GM12864 (cell line): ENCODE results near the gene CORO2B.
"Not testable (repeated sequence)": the region's sequence is repeated elsewhere in the genome, so short reads cannot be mapped to it uniquely, and the experiment has no call there.

ENCODE experiments used
- DNase-seq: peaks from one replicate; pipeline ENCODE4 v3.0.0-alpha.2; 2011; ENCODE audit warnings: low read depth
- H3K4me3 ChIP-seq: 2 replicates; pipeline ENCODE4 v1.5.1; 2011; ENCODE audit warnings: mild to moderate bottlenecking, low read depth, low read length, control low read depth
- TF ChIP-seq, protein P1 (sequence below): IDR thresholded peaks from 2 replicates; pipeline ENCODE4 v1.5.1; 2011; ENCODE audit warnings: low read depth, mild to moderate bottlenecking, moderate library complexity, low read length, control low read depth, inconsistent platforms; ENCODE audit errors: missing control alignments

Gene CORO2B

DNA sequence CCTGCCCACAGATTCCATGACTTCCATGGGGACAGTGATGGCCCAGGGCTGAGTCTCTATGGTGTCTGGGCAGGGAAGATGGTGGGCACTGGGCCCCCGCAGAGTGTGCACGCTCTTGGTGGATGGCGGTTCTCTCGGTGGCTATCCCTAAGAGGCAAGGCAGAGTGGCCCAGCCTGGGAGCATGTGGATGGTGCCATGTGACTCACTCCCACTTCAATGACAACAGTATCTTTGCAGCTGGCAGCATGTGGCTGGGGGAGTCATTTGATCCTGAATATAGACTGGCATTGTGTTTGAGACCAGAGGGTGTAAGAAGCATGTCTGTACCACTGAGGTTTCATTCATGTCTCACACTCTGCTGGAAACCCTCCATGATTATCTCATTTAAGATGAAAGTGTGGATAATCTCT is 101.2 kb downstream of the CORO2B start:
- H3K4me3 ChIP-seq, result no peak overlapping the region
- no peak for DNase-seq
- TF ChIP-seq, protein P1, sequence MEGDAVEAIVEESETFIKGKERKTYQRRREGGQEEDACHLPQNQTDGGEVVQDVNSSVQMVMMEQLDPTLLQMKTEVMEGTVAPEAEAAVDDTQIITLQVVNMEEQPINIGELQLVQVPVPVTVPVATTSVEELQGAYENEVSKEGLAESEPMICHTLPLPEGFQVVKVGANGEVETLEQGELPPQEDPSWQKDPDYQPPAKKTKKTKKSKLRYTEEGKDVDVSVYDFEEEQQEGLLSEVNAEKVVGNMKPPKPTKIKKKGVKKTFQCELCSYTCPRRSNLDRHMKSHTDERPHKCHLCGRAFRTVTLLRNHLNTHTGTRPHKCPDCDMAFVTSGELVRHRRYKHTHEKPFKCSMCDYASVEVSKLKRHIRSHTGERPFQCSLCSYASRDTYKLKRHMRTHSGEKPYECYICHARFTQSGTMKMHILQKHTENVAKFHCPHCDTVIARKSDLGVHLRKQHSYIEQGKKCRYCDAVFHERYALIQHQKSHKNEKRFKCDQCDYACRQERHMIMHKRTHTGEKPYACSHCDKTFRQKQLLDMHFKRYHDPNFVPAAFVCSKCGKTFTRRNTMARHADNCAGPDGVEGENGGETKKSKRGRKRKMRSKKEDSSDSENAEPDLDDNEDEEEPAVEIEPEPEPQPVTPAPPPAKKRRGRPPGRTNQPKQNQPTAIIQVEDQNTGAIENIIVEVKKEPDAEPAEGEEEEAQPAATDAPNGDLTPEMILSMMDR, result no peak

DNA sequence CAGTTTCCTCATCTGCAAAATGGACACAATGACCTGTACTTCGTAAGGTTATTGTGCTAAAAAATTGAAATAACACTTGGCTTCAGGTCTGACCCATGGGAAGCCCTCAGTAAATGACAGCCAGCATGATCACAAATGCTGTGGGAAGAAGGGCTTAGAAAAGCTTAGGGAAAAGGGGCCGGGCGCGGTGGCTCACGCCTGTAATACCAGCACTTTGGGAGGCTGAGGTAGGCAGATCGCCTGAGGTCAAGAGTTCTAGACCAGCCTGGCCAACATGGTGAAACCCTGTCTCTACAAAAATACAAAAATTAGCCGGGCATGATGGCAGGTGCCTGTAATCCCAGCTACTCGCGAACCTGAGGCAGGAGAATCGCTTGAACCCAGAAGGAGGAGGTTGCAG is 102.0 kb downstream of the CORO2B start:
- DNase-seq, H3K4me3 ChIP-seq: not testable (repeated sequence)

DNA sequence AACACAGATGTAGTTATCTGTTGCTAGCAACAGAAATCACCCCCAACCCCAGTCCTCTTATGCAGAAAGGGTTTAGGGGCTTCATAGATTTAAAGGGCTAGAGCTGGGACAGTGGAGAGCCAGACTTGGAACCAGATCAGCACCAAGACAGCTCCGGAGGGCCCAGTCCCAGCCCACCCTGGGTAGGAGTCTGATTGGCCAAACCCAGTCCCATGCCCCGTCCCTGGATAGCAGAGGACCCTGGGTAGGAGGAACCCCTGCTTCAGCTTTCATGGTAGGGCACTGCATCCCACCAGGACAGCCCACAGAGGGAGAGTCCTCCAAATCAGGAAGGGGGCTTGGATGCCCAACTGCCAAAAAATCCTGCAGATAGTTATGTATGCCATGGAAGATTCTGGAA is 103.0 kb downstream of the CORO2B start:
- TF ChIP-seq, protein P1, result no peak
- DNase-seq, result no peak
- no peak overlapping the region for H3K4me3 ChIP-seq

DNA sequence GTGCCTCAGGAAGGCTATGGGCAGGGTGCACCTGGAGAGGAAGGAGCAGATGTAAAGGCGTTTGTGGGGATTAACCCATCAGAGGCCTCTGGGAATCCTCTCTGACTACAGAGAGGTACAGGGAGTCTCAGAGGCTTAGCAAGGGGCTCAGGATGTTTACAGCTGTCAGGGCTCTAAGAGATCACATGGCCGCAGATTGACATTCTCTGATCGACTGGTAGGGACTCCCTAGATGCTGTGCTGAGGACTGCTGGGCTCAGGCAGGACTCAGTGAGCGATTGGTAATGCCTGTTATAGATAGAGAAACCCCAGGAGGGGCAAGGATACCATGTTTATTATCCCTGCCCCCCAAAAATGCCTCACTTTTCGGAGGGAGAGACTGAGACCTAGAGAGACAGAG is 103.5 kb downstream of the CORO2B start:
- no peak for DNase-seq
- TF ChIP-seq, protein P1, result no peak
- H3K4me3 ChIP-seq, result no peak overlapping the region

DNA sequence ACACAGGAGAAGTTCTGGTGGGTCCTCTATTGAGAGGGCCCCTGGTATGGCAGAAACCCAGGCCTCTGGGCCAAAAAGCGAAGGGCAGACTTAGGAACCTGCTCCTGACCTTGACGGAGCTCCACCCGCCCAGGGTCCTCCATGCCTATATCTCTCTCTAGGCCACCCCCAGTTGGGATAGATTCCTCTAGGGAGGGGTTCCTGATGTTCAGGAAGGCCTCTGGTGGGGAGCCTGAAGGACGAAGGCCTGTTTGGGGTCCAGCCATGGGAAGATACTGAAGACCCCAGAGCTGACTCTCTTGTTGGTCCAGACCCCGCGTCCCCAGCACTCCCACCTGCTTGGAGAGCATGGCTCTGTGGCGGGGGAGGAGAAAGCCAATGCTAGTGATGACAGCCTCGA is 104.2 kb downstream of the CORO2B start:
- H3K4me3 ChIP-seq, result no peak overlapping the region
- no peak for DNase-seq
- TF ChIP-seq, protein P1, result no peak

DNA sequence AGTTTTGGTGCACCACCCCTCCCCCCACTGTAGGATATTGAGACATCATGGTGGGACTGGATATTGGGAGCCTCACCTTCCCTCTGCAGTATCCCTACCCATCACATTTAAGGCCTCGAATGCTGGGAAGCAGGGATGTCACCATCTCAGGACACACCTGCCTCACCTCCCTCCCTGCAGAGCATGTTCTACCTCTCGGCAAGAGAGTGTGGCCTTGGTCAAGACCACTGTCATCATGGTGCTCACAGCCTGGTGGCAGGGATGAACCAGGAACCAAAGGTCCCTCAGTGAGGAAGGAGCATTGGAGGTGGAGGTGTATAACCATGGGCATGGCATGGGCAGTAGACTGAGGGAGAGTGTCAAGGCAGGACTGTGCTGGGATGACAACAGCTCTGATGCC is 104.8 kb downstream of the CORO2B start:
- H3K4me3 ChIP-seq, result no peak overlapping the region
- TF ChIP-seq, protein P1, result no peak
- DNase-seq, result no peak

DNA sequence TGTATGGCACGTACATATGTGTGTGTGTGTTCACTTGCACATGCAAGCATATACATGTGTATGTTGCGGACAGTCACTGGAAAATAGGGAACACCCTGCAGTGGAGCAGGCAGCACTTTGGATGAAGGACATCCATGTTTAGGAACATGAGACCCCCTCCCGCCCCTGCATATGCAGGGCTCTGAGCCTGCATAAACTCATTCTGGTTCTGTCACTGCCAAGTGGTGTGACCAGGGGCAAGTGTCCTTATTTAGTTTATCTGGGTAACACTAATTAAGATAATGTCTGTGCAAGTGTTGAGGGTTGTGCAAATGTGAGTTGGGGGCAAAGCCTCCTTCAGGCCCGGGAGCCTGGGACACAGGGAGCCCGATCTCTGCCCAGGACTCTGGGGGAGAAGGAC is 105.7 kb downstream of the CORO2B start:
- no peak for DNase-seq
- TF ChIP-seq, protein P1, result no peak

More for the DNA sequence above, 105.7 kb downstream of the CORO2B start:
- H3K4me3 ChIP-seq, result no peak overlapping the region
